ENCODE measurements around the gene PPP1R15A. TPM values are rescaled to one million over a fixed set of nuclear protein-coding genes. Genes with fewer than 3 reads are reported as not detected.
"Not testable (repeated sequence)": the region's sequence is repeated elsewhere in the genome, so short reads cannot be mapped to it uniquely, and the experiment has no call there.

PPP1R15A gene
- total RNA-seq, 2 experiments from 2014 or later, result 60.8 to 65.4 TPM

GRCh38 chr19:48845384-48845783, 26.8 kb upstream of the PPP1R15A start:
- no peaks in the 10 kb centered on the region for H3K4me1 Mint-ChIP-seq
- no peaks in the 10 kb centered on the region for H3K27me3 Mint-ChIP-seq
- no peak overlapping the region for H3K27ac Mint-ChIP-seq
- H3K9me3 Mint-ChIP-seq, result no peaks in the 10 kb centered on the region
- DNase-seq, result no peak
- H3K36me3 Mint-ChIP-seq, result no peaks in the 10 kb centered on the region
- no peak overlapping the region for H3K4me3 Mint-ChIP-seq

GRCh38 chr19:48846659-48847058, 25.6 kb upstream of the PPP1R15A start:
- DNase-seq, H3K36me3 Mint-ChIP-seq, H3K27ac Mint-ChIP-seq, H3K27me3 Mint-ChIP-seq, H3K4me1 Mint-ChIP-seq, H3K9me3 Mint-ChIP-seq, H3K4me3 Mint-ChIP-seq: not testable (repeated sequence)

- Mint-ChIP-seq H3K27ac (no peak overlapping the region), H3K27me3 (no peaks in the 10 kb centered on the region), H3K36me3 (no peaks in the 10 kb centered on the region), H3K4me1 (no peaks in the 10 kb centered on the region), H3K4me3 (no peak overlapping the region), H3K9me3 (no peaks in the 10 kb centered on the region)
- DNase-seq, result no peak
These were observed 19.9 kb upstream of the PPP1R15A start for GRCh38 chr19:48852292-48852691.

DNA sequence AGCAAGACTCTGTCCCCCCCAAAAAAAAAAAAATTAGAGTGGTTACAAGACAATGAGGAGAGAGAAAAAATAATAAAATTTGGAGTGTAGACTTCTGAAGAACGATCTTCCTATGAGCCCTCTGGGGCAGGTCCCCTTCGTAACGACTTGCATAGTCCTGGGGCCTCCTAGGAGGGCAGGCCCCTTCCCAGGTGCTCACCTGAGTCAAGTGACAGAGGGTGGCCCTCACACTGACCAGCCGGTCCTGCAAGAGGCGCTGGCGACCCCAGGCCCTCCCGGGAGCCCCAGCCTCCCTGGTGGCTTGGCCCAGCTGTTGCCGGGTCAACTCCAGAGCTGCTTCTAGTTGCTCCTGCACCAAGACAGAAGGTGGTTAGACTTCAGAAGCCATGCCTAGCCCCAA, 18.7 kb upstream of the PPP1R15A start:
- DNase-seq, result no peak
- Mint-ChIP-seq H3K27me3 (no peaks in the 10 kb centered on the region), H3K27ac (no peak overlapping the region), H3K9me3 (no peaks in the 10 kb centered on the region), H3K36me3 (no peaks in the 10 kb centered on the region), H3K4me1 (no peaks in the 10 kb centered on the region), H3K4me3 (no peak overlapping the region)

DNA sequence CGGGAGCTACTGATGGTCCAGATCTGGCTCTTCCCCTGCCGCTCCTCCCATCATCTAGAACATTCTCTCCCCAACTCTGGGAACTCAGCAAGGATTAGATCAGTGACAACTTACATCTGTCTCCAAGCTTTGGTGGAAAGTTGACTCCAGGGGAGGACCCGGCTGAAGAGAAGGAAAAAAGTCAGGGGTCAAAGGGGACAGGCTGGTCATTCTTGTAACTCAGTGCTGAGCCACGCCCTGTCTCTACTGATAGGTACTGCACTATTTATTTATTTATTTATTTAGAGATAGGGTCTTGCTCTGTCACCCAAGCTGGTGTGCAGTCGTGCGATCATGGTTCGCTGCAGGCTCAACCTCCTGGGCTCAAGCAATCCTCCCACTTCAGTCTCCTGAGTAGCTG, 18.1 kb upstream of the PPP1R15A start:
- no peaks in the 10 kb centered on the region for H3K27me3 Mint-ChIP-seq
- no peak for DNase-seq
- no peak overlapping the region for H3K27ac Mint-ChIP-seq
- H3K4me1 Mint-ChIP-seq, result no peaks in the 10 kb centered on the region
- no peak overlapping the region for H3K4me3 Mint-ChIP-seq
- H3K36me3 Mint-ChIP-seq, result no peaks in the 10 kb centered on the region
- H3K9me3 Mint-ChIP-seq, result no peaks in the 10 kb centered on the region

- H3K27ac Mint-ChIP-seq, result no peak overlapping the region
- H3K36me3 Mint-ChIP-seq, result no peaks in the 10 kb centered on the region
- H3K4me1 Mint-ChIP-seq, result no peaks in the 10 kb centered on the region
- no peak for DNase-seq
- H3K27me3 Mint-ChIP-seq, result no peaks in the 10 kb centered on the region
- no peak overlapping the region for H3K4me3 Mint-ChIP-seq
- no peaks in the 10 kb centered on the region for H3K9me3 Mint-ChIP-seq
These were observed 15.3 kb upstream of the PPP1R15A start for GRCh38 chr19:48856921-48857320.

DNA sequence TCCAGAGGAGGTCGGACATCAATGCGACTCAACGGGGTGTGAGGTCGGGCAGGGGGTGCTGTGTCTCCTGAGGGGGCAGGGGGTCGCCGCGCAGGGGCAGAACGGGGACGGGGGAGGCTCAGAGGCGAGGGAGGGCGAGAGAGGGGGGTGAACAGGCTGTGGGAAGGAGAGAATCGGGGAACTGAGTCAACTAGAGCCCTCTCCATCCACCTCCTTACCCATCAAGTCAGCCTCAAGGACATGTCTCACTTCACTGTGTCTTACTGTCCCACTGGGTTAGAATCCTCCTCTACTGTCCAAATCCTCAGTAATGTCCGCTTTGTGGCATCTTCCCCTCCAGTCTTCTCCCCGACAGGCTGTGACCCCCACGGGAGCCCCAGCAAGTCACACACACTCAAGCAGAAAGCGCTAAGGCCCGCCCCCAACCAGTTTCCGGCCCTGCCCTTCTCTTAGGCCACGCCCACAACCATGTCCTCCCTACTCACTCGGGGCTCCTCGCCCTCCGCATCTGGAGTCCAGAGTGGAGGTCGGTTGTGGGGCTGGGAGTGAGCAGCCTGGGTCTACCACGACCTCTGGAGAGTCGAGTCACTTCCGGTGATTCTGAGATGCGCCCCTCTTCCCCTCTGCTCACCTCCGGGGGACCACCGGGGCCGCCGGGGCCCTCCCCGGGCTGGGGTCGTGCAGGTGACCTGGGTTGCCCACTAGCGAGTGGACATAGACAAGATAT, 13.1 kb upstream of the PPP1R15A start:
- peak overlapping the region; percentile 86 for H3K4me3 Mint-ChIP-seq
- H3K9me3 Mint-ChIP-seq, result no peaks in the 10 kb centered on the region
- DNase-seq, result peak; percentile 79
- H3K4me1 Mint-ChIP-seq, result no peaks in the 10 kb centered on the region
- peak overlapping the region; percentile 77 for H3K27ac Mint-ChIP-seq
- H3K36me3 Mint-ChIP-seq, result no peaks in the 10 kb centered on the region
- no peaks in the 10 kb centered on the region for H3K27me3 Mint-ChIP-seq

- DNase-seq, result no peak
- H3K27ac Mint-ChIP-seq, result no peak overlapping the region
- no peak overlapping the region for H3K4me3 Mint-ChIP-seq
These were observed 12.3 kb upstream of the PPP1R15A start for GRCh38 chr19:48859711-48860572.

GRCh38 chr19:48861313-48861712, 10.9 kb upstream of the PPP1R15A start:
- no peaks in the 10 kb centered on the region for H3K27me3 Mint-ChIP-seq
- DNase-seq, result no peak
- no peak overlapping the region for H3K27ac Mint-ChIP-seq
- H3K4me1 Mint-ChIP-seq, result no peaks in the 10 kb centered on the region
- H3K36me3 Mint-ChIP-seq, result no peaks in the 10 kb centered on the region
- no peak overlapping the region for H3K4me3 Mint-ChIP-seq
- no peaks in the 10 kb centered on the region for H3K9me3 Mint-ChIP-seq

More at GRCh38 chr19:48859711-48860572, 12.3 kb upstream of the PPP1R15A start:
- Mint-ChIP-seq H3K9me3 (no peaks in the 10 kb centered on the region), H3K27me3 (no peaks in the 10 kb centered on the region), H3K4me1 (no peaks in the 10 kb centered on the region), H3K36me3 (no peaks in the 10 kb centered on the region)

DNA sequence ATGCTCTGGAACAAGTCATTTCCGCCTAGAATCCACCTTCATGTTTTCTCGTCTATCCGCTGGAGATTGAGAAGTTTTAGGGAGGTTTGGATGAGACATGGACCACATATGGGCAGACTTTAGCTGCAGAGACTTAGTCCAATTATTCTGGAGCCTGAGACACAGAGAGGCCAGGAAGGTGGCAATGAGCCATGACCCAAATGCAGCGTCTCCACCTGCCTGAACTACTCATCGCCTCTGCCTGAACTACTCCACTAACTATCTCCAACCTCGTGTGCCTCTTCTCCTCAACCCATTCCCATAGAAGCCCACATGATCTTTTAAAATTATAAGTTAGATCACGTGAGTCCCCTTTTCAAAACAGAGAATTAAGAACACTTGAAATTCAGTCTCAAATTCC, 9.4 kb upstream of the PPP1R15A start:
- no peaks in the 10 kb centered on the region for H3K4me1 Mint-ChIP-seq
- no peaks in the 10 kb centered on the region for H3K9me3 Mint-ChIP-seq
- H3K27ac Mint-ChIP-seq, result no peak overlapping the region
- no peaks in the 10 kb centered on the region for H3K27me3 Mint-ChIP-seq
- H3K4me3 Mint-ChIP-seq, result no peak overlapping the region
- no peaks in the 10 kb centered on the region for H3K36me3 Mint-ChIP-seq
- DNase-seq, result no peak

GRCh38 chr19:48866692-48867091, 5.5 kb upstream of the PPP1R15A start:
- Mint-ChIP-seq H3K4me1 (peaks cover 9% of the 10 kb centered on the region), H3K36me3 (no peaks in the 10 kb centered on the region), H3K27me3 (no peaks in the 10 kb centered on the region), H3K27ac (no peak overlapping the region), H3K4me3 (no peak overlapping the region), H3K9me3 (no peaks in the 10 kb centered on the region)
- no peak for DNase-seq

- no peaks in the 10 kb centered on the region for H3K9me3 Mint-ChIP-seq
- H3K27ac Mint-ChIP-seq, result no peak overlapping the region
These were observed 5.0 kb upstream of the PPP1R15A start for GRCh38 chr19:48867123-48867745.

DNA sequence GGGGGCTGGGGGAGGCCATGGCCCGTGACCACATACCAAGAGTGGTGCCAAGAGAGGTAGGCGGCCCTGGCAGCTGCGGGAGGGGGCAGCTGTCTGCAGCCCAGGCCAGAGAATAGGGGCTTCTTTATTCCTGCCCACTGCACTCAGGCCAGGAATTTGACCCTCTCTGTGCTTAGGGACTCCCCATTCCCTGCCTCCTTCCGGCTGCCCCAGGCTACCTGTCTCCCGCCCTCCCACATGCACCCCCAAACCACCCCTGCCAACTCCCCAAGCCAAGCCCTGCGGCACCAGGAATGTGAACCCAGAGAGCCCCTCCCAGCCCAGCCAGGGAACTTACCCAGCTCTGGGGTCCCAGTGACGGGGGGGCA, 4.5 kb upstream of the PPP1R15A start:
- Mint-ChIP-seq H3K4me1 (peaks cover 13% of the 10 kb centered on the region), H3K4me3 (no peak overlapping the region), H3K9me3 (no peaks in the 10 kb centered on the region), H3K36me3 (peaks cover 5% of the 10 kb centered on the region), H3K27me3 (no peaks in the 10 kb centered on the region), H3K27ac (no peak overlapping the region)
- DNase-seq, result no peak

More at GRCh38 chr19:48867123-48867745, 5.0 kb upstream of the PPP1R15A start:
- peaks cover 12% of the 10 kb centered on the region for H3K4me1 Mint-ChIP-seq
- H3K27me3 Mint-ChIP-seq, result no peaks in the 10 kb centered on the region
- peaks cover 2% of the 10 kb centered on the region for H3K36me3 Mint-ChIP-seq
- DNase-seq, result no peak
- no peak overlapping the region for H3K4me3 Mint-ChIP-seq

DNA sequence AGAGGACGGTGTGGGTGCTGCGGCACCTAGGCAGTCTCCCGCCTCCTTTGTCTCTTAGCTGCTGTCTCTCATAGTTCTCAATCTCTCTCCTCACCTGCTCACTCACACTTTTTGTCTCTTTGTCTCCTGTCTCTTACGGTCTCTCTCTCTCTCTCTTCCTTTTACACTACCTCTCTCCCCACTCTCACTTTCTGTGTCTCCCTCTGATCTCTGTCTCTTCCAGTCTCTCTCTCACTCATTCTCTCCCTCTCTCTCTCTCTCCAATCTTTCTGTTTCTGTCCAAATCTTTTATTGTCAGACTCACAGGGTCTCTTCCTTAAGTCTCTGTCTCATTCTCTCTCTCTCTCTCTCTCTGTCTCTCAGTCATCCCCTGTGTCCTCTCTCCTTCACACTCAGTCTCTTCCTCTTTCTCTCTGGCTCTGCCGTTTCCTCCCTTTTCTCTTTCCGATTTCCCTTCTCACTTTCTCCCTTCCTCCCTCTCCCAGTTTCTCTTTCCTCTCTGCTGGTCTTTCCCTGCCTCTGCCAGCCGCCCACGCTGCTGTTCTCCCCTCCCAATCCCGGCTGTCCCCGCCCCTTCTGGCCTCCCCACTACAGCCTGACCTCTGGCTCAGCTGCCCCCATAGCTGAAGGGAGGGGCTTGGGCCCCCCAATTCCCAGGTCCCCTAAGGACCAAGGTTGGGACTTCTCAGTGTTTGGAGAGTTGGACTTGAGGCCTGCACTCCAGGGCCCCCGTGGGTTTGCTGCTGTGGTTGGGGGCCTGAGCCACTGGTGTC, 3.9 kb upstream of the PPP1R15A start, which contains the start of gene PLEKHA4:
Gene PLEKHA4, minus strand, starts transcription at position 504 of the 773 bp plus-strand sequence. CDS start 997 bp downstream, outside the sequence.
- H3K4me3 Mint-ChIP-seq, result no peak within 1 kb of the TSS
- no peaks in the 10 kb centered on the region for H3K27me3 Mint-ChIP-seq
- no peaks in the 10 kb centered on the region for H3K9me3 Mint-ChIP-seq
- no peak within 1 kb of the TSS for H3K27ac Mint-ChIP-seq
- H3K4me1 Mint-ChIP-seq, result peaks cover 14% of the 10 kb centered on the region
- no peak for DNase-seq
- peaks cover 9% of the 10 kb centered on the region for H3K36me3 Mint-ChIP-seq

DNA sequence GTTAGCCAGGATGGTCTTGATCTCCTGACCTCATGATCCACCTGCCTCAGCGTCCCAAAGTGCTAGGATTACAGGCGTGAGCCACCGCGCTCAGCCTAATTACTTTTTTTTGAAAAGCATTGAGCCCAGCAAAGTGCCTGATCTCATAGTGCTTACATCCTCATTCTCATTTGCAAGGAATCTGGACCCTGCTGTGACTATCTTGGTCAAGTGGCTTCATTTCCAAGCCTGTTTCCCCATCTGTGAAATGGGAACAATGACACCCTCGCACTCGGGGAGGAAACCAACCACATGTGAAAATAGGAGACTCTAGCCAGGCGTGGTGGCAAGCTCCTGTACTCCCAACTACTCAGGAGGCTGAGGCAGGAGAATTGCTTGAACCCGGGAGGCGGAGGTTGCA, 2.2 kb upstream of the PPP1R15A start:
- Mint-ChIP-seq H3K9me3 (no peaks in the 10 kb centered on the region), H3K4me3 (no peak overlapping the region), H3K4me1 (peaks cover 27% of the 10 kb centered on the region), H3K27me3 (no peaks in the 10 kb centered on the region), H3K27ac (no peak overlapping the region), H3K36me3 (peaks cover 26% of the 10 kb centered on the region)
- DNase-seq, result no peak
